NCI-H524 (cell line): ENCODE data around the gene PPARD.
A peak's percentile ranks its signal among the peaks of the same experiment; 100 is the strongest.
"Not testable (repeated sequence)": the region's sequence is repeated elsewhere in the genome, so short reads cannot be mapped to it uniquely, and the experiment has no call there.

Experiments used
- DNase-seq, 2 experiments: peaks; one replicate each; lab custom pipeline; 2025; lab: John Stamatoyannopoulos, UW

The PPARD gene

GRCh38 chr6:35312076-35312800 lies 30.1 kb upstream of the PPARD start:
- no peak for DNase-seq

- DNase-seq: no peak
Observed at GRCh38 chr6:35312807-35313206, 29.6 kb upstream of the PPARD start.

GRCh38 chr6:35317483-35318195 lies 24.7 kb upstream of the PPARD start:
- peak; percentile 45 to 62 for DNase-seq

DNA sequence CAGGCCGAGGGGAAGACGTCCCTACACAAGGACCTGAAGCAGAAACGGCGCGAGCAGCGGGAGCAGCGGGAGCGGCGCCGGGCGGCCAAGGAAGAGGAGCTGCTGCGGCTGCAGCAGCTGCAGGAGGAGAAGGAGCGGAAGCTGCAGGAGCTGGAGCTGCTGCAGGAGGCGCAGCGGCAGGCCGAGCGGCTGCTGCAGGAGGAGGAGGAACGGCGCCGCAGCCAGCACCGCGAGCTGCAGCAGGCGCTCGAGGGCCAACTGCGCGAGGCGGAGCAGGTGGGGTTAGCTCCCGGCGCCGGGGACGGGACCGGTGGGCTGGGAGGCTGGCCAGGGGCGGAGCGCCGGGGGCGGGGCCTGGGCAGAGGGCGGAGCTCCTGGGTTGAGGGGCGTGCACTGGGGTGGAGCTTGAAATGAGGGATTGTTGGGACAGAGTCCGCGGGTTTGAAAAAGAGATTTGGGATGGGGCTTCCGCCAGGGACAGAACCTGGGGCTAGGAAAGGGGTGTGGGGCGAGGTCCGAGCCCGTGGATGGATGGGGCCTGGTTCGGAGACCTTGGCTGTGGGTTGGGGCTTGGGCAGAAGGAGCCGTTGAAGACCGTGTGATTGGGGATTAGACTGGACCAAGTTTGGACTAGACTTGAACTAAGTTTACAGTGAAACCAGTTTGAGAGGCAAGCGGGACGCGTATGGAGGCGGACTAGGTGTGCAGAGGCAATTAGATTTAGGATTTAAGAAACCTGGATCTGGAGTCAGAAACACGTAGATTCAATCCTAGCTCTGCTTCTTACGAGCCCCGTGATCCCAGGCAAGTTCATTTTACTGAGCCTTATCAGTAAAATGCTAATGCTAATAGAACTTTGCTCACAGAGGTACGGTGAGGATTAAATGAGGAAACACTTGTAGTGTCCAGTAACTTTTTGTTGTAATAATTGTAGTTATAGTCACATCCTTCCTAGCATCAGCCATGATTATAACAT lies 23.9 kb upstream of the PPARD start:
- DNase-seq: peak; percentile 68 to 85

DNA sequence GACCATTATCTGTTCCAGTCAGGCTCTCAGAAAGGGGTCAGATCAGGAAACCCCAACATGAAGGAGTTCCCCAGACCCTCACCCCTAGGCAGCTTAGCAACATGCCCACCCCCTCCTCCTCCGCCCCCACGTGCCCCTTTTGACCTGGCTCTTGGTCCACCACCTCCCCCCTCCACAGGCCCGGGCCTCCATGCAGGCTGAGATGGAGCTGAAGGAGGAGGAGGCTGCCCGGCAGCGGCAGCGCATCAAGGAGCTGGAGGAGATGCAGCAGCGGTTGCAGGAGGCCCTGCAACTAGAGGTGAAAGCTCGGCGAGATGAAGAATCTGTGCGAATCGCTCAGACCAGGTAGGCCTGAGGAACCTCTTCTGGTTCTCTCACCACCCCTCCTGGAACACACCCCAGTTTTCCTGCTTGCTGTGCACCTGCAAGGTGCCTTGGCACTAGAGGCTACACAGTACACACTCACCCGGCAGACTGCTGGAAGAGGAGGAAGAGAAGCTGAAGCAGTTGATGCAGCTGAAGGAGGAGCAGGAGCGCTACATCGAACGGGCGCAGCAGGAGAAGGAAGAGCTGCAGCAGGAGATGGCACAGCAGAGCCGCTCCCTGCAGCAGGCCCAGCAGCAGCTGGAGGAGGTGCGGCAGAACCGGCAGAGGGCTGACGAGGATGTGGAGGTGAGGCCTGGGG lies 22.9 kb upstream of the PPARD start:
- DNase-seq: no peak

- DNase-seq: no peak
Observed at GRCh38 chr6:35320031-35320410, 22.3 kb upstream of the PPARD start.

- DNase-seq: no peak
Observed at GRCh38 chr6:35321091-35321490, 21.3 kb upstream of the PPARD start.

GRCh38 chr6:35327349-35328027 lies 14.9 kb upstream of the PPARD start:
- peak in 1 of 2 experiments; percentile 61 for DNase-seq

DNA sequence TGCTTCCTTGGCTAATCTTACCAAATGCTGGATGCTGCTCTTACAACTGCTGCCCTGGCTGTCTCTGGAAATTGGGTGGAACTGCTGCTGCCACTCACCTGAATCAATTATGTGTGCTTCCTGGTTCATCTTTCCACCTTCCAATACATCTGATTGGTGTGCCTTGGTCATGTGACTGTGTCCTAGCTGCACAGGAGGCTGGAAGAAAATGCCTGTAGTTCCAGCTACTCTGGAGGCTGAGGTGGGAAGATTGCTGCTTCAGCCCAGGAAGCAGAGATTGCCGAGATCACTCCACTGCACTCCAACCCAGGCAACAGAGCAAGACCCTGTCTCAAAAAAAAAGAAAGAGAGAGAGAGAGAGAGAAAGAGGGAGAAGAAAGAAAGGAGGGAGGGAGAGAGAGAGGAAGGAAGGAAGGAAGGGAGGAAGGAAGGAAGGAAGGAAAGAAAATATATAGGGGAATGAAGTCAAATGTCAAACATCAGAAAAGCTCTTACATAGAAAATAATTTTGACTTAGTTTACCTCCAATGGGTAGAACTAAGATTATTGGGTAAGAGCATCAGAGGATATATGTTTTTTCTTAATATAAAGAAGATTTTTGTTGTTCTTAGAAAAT lies 14.1 kb upstream of the PPARD start:
- peak in 1 of 2 experiments; percentile 8 for DNase-seq

DNA sequence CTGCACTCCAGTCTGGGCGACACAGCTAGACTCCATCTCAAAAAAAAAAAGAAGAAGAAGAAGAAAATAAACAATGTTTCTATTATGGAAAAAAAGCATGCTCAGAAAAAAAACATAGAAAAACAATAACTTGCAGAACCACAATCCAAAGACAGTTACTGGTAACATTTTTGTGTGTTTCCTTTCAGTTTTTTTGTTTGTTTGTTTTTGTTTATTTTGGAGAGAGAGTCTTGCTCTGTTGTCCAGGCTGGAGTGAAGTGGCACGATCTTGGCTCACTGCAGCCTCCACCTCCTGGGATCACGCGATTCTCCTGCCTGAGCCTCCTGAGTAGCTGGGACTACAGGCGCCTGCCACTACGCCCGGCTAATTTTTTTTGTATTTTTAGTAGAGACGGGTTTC lies 13.4 kb upstream of the PPARD start:
- DNase-seq: not testable (repeated sequence)

GRCh38 chr6:35330541-35331119 lies 11.7 kb upstream of the PPARD start:
- DNase-seq: no peak

GRCh38 chr6:35332074-35332887 lies 10.1 kb upstream of the PPARD start:
- DNase-seq: peak in 1 of 2 experiments; percentile 39

DNA sequence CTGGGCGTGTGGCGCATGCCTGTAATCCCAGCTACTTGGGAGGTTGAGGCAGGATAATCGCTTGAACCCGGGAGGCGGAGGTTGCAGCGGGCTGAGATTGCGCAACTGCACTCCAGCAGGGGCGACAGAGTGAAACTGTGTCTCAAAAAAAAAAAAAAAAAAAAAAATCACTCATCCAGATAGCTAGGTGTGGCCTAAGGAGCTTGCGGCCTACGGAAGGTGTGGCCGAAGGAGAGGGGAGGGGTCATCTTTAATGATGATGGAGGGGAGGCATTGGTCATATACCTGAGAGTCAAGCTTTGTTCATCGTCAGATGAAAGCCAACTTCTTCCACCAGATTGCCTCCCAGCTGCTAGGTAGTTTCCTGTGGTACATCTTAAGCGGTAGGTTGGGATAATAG lies 801 bp upstream of the PPARD start:
- no peak for DNase-seq

DNA sequence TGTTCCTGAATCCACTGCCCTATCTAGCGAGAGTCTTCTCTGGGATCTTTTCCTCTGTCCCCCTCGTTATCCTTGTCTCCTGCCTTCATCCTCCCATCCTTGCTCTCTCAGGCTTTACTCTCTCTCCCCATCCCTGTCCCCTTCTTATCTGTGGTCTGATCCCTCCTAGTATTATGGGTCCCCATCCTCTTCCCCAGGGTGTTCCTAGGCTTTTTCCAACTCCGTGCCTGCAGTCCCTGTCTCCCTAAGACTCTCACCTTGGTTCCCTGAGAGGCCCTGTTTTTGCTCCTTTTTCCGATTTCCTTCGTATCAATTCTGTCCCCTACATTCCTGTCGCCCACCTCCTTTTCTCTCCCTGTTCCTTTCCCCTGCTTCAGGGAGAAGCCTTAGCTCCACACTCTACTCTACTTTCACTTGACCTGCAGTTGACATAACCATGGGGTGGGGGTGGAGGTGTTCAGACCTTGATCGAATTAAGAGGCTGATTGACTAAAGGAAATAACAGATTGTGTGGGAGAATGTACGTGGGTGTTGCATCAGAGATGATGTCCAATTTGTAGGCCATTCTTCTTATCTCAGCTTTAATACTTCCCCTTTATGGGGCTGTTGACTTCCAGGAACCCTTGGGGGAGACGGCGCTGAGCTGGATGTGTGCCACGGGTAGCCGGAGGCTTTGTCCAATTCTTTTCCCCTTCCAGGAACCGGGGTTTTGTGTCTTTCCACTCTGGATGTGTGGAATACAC lies 905 bp downstream of the PPARD start:
- no peak for DNase-seq

GRCh38 chr6:35343835-35344550 lies 1.6 kb downstream of the PPARD start:
- DNase-seq: no peak

DNA sequence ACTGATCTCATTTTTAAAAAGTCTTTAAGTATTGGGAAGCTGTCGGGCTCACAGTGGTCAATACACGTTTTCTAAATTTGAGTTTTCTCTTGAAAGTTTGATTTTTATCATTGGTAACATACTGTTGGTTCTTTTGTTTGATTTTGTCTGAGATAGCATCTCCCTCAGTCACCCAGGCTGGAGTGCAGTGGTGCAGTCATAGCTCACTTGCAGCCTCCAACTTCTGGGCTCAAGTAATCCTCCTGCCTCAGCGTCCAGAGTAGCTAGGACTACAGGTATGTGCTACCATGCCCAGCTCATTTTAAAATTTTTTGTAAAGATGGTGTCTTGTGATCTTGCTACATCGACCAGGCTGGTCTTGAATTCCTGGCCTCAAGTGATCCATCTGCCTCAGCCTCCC lies 9.1 kb downstream of the PPARD start:
- DNase-seq: no peak

GRCh38 chr6:35352735-35353134 lies 10.4 kb downstream of the PPARD start:
- DNase-seq: no peak
